Loucy (cell line): ENCODE results near the gene SMG6.

Experiments used
- H2AFZ ChIP-seq: fragments of 200-600 bp; sonication (generic); 2 replicates; pipeline ENCODE4 v1.6.0; 2016; ENCODE audit warnings: antibody characterized with exemption, mild to moderate bottlenecking, low read length, moderate library complexity
- H3F3A ChIP-seq: fragments of 200-600 bp; 2 replicates; pipeline ENCODE4 v1.6.0; 2016; ENCODE audit warnings: antibody characterized with exemption, low read depth, mild to moderate bottlenecking
- H3K27me3 ChIP-seq: fragments of 200-600 bp; sonication (generic); 2 replicates; pipeline ENCODE4 v1.6.1; 2014; ENCODE audit warnings: low read length, mild to moderate bottlenecking; ENCODE audit not compliant: insufficient read depth, poor library complexity, severe bottlenecking
- H3K36me3 ChIP-seq: fragments of 200-600 bp; sonication (generic); 2 replicates; pipeline ENCODE4 v1.6.1; 2016; ENCODE audit warnings: low read length; ENCODE audit not compliant: insufficient read depth
- H3K4me1 ChIP-seq: fragments of 200-600 bp; sonication (generic); 2 replicates; pipeline ENCODE4 v1.5.1; 2014; ENCODE audit warnings: low read length, mild to moderate bottlenecking; ENCODE audit not compliant: insufficient read depth, poor library complexity, severe bottlenecking
- H3K4me2 ChIP-seq: fragments of 200-600 bp; sonication (generic); 2 replicates; pipeline ENCODE4 v1.6.0; 2014; ENCODE audit warnings: antibody characterized with exemption, low read length, low read depth, mild to moderate bottlenecking; ENCODE audit not compliant: poor library complexity, severe bottlenecking
- H3K4me3 ChIP-seq: fragments of 200-600 bp; sonication (generic); 2 replicates; pipeline ENCODE4 v1.5.1; 2014; ENCODE audit warnings: low read length, mild to moderate bottlenecking, mixed read lengths; ENCODE audit not compliant: poor library complexity, severe bottlenecking
- H3K79me2 ChIP-seq: fragments of 200-600 bp; sonication (generic); 2 replicates; pipeline ENCODE4 v1.6.1; 2014; ENCODE audit warnings: low read length; ENCODE audit not compliant: insufficient read depth
- H3K9ac ChIP-seq: fragments of 200-600 bp; sonication (generic); 2 replicates; pipeline ENCODE4 v1.6.0; 2014; ENCODE audit warnings: mild to moderate bottlenecking, low read depth, low read length, moderate library complexity; ENCODE audit not compliant: poor library complexity, severe bottlenecking
- H3K9me2 ChIP-seq: fragments of 200-600 bp; sonication (generic); replicated peaks from 2 replicates; pipeline ENCODE4 v1.6.1; 2016; ENCODE audit warnings: low read depth, low read length, mixed read lengths
- H3K9me3 ChIP-seq: fragments of 200-600 bp; sonication (generic); 2 replicates; pipeline ENCODE4 v1.6.1; 2014; ENCODE audit warnings: mild to moderate bottlenecking, antibody characterized with exemption, low read length, low read depth; ENCODE audit not compliant: insufficient read depth
- H4K20me1 ChIP-seq: fragments of 200-600 bp; sonication (generic); 2 replicates; pipeline ENCODE4 v1.6.0; 2014; ENCODE audit warnings: antibody characterized with exemption, low read length, mild to moderate bottlenecking; ENCODE audit not compliant: insufficient read depth, poor library complexity, severe bottlenecking
- EZH2phosphoT487 ChIP-seq: fragments of 200-600 bp; IDR thresholded peaks from 2 replicates; pipeline ENCODE4 v1.6.1; 2018; ENCODE audit warnings: antibody characterized with exemption, mild to moderate bottlenecking, moderate library complexity, borderline replicate concordance
- TF ChIP-seq, protein P1 (sequence below): fragments of 200-600 bp; sonication (generic); conservative IDR thresholded peaks from 2 replicates; pipeline ENCODE4 v1.5.1; 2014; ENCODE audit warnings: mild to moderate bottlenecking, antibody characterized with exemption, low read length

The SMG6 gene

DNA sequence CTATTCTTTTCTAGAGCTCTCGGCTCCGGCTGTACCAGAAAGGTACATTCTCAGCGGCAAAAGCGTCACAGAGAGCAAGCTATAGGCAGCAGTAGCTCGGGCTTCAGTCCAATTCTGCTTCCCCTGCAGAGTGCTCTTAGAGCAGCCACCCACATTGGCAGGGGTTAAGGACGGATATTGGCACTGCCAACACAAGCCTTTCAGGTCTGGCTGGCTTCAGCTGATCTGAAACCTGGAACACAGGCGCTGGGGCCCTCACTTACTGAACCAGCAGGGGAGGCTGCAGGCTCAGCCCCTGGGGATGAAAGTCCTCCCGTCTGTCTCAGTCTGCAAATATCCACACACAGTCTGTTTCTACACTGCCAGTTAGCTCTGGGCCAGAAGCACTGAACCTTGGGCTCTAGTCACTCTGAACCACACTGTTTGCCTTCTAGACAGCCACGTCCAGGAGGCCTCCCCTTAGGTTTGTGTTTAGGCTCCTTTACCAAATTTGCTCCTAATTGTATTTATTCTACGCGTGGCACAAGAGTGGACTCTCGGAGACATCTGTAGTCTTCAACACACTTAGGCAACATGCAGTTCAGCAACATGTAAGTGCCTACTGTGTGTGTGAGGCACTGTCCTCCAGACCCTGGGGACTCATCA lies 208.6 kb downstream of the SMG6 start:
- H3F3A ChIP-seq: no peaks in the 10 kb centered on the region
- no peak overlapping the region for H3K4me2 ChIP-seq
- no peaks in the 10 kb centered on the region for H3K27me3 ChIP-seq
- H2AFZ ChIP-seq: no peak overlapping the region
- H3K36me3 ChIP-seq: peaks cover 16% of the 10 kb centered on the region; the same call in 1 of the 2 replicates
- no peak overlapping the region for H3K9ac ChIP-seq
- TF ChIP-seq, protein P1, sequence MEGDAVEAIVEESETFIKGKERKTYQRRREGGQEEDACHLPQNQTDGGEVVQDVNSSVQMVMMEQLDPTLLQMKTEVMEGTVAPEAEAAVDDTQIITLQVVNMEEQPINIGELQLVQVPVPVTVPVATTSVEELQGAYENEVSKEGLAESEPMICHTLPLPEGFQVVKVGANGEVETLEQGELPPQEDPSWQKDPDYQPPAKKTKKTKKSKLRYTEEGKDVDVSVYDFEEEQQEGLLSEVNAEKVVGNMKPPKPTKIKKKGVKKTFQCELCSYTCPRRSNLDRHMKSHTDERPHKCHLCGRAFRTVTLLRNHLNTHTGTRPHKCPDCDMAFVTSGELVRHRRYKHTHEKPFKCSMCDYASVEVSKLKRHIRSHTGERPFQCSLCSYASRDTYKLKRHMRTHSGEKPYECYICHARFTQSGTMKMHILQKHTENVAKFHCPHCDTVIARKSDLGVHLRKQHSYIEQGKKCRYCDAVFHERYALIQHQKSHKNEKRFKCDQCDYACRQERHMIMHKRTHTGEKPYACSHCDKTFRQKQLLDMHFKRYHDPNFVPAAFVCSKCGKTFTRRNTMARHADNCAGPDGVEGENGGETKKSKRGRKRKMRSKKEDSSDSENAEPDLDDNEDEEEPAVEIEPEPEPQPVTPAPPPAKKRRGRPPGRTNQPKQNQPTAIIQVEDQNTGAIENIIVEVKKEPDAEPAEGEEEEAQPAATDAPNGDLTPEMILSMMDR: peak; percentile 55
- no peak for TF ChIP-seq EZH2phosphoT487
- H3K9me2 ChIP-seq: no peaks in the 10 kb centered on the region
- peaks cover 28% of the 10 kb centered on the region for H3K4me1 ChIP-seq
- H3K4me3 ChIP-seq: no peak overlapping the region
- H4K20me1 ChIP-seq: no peaks in the 10 kb centered on the region
- no peaks in the 10 kb centered on the region for H3K79me2 ChIP-seq
- H3K9me3 ChIP-seq: no peaks in the 10 kb centered on the region

DNA sequence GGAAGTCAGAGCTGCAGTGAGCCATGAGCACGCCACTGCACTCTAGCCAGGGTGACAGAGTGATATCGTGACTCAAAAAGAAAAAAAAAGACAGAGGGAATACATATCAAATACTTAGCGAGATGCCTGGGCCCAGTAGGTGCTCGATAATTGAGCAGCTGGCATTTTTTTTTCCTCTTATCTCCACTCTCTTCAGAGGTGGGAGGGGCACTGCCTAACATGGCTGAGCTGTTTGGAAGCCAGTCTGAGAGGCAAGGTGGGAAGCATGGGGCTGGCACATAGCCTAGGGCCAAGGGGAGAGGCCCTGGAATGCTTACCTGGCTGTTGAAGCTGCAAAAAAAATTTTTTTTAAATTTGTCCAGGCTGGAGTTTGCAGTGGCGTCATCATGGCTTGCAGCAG lies 210.2 kb downstream of the SMG6 start:
- TF ChIP-seq, protein P1: no peak
- TF ChIP-seq EZH2phosphoT487: no peak
- no peaks in the 10 kb centered on the region for H3K27me3 ChIP-seq

DNA sequence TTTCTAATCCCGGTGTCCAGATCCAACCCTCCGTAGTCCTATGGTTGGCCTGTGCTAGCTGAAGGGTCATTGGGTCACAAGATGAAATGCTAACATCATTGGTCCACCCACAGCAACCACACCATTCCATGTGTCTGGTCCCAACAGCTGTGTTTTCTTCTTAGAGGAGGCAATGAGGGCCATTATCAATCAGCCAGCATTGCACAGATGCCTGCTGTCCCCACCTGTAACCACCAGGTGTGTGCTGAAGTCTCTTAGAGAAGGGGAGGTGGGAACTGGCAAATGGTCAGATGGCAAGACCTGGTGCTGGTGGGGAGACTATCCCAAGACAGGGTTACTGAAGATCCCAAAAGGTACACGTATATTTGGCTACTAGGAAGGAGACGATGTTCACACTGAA lies 211.3 kb downstream of the SMG6 start:
- H3K4me3 ChIP-seq: no peak overlapping the region
- H3K9me2 ChIP-seq: no peaks in the 10 kb centered on the region
- TF ChIP-seq, protein P1: no peak
- no peak for TF ChIP-seq EZH2phosphoT487

More for the DNA sequence above, 210.2 kb downstream of the SMG6 start:
- Histone ChIP-seq H3K9ac (no peak overlapping the region), H4K20me1 (no peaks in the 10 kb centered on the region), H3K9me3 (no peaks in the 10 kb centered on the region), H3K79me2 (no peaks in the 10 kb centered on the region), H3K9me2 (no peaks in the 10 kb centered on the region), H3F3A (no peaks in the 10 kb centered on the region), H3K36me3 (peaks cover 11% of the 10 kb centered on the region; the same call in 1 of the 2 replicates), H3K4me1 (peaks cover 43% of the 10 kb centered on the region), H2AFZ (no peak overlapping the region), H3K4me3 (no peak overlapping the region), H3K4me2 (no peak overlapping the region)

More for the DNA sequence above, 211.3 kb downstream of the SMG6 start:
- H4K20me1 ChIP-seq: no peaks in the 10 kb centered on the region
- no peaks in the 10 kb centered on the region for H3K9me3 ChIP-seq
- no peaks in the 10 kb centered on the region for H3K27me3 ChIP-seq
- H3K79me2 ChIP-seq: no peaks in the 10 kb centered on the region
- no peak overlapping the region for H3K9ac ChIP-seq
- no peak overlapping the region for H2AFZ ChIP-seq
- no peaks in the 10 kb centered on the region for H3F3A ChIP-seq
- peaks cover 11% of the 10 kb centered on the region; the same call in 1 of the 2 replicates for H3K36me3 ChIP-seq
- H3K4me2 ChIP-seq: no peak overlapping the region
- H3K4me1 ChIP-seq: peaks cover 44% of the 10 kb centered on the region
